ENCODE results near the gene CAPN5.

DNA sequence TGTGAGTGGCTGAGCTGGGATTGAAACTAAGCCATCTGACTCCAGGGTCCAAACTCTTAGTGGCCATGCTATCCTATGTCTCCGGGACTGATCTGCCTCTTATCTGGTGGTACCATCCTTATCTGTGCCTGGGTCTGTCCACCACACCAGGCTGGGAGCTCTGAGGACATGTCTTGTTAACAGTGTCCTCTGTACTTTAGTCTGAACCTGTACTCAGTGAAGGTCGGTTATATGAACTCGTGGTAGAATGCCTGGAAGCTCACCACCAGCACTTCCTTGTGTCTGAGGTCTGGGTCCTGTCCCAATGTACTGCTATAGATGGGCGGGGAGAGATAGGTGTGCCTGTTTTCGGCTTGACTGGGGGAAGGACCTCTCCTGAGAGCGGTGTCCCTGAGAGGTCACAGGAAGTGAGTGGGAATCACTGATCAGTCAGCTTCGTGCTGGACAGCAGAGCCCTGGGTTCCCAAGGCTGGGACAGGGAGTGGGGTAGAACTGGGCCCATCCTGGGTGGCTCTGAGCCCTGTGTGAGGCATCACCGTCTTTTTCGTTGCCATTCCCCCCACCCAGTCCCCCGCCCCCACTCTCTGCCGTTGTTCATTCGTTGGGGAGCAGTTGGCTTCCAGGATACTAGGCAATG is 70.1 kb downstream of the CAPN5 start:
- TF ChIP-seq, protein P1, sequence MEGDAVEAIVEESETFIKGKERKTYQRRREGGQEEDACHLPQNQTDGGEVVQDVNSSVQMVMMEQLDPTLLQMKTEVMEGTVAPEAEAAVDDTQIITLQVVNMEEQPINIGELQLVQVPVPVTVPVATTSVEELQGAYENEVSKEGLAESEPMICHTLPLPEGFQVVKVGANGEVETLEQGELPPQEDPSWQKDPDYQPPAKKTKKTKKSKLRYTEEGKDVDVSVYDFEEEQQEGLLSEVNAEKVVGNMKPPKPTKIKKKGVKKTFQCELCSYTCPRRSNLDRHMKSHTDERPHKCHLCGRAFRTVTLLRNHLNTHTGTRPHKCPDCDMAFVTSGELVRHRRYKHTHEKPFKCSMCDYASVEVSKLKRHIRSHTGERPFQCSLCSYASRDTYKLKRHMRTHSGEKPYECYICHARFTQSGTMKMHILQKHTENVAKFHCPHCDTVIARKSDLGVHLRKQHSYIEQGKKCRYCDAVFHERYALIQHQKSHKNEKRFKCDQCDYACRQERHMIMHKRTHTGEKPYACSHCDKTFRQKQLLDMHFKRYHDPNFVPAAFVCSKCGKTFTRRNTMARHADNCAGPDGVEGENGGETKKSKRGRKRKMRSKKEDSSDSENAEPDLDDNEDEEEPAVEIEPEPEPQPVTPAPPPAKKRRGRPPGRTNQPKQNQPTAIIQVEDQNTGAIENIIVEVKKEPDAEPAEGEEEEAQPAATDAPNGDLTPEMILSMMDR (IDR thresholded peaks at IDR 0.05; ENCODE audit: low read depth, low read length, poor library complexity, severe bottlenecking) = no peak
- TF ChIP-seq EZH2phosphoT487 (IDR thresholded peaks at IDR 0.05; ENCODE audit: borderline replicate concordance, low read length) = no peak
